ENCODE results near the gene UTS2B.

UTS2B gene, protein sequence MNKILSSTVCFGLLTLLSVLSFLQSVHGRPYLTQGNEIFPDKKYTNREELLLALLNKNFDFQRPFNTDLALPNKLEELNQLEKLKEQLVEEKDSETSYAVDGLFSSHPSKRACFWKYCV

DNA sequence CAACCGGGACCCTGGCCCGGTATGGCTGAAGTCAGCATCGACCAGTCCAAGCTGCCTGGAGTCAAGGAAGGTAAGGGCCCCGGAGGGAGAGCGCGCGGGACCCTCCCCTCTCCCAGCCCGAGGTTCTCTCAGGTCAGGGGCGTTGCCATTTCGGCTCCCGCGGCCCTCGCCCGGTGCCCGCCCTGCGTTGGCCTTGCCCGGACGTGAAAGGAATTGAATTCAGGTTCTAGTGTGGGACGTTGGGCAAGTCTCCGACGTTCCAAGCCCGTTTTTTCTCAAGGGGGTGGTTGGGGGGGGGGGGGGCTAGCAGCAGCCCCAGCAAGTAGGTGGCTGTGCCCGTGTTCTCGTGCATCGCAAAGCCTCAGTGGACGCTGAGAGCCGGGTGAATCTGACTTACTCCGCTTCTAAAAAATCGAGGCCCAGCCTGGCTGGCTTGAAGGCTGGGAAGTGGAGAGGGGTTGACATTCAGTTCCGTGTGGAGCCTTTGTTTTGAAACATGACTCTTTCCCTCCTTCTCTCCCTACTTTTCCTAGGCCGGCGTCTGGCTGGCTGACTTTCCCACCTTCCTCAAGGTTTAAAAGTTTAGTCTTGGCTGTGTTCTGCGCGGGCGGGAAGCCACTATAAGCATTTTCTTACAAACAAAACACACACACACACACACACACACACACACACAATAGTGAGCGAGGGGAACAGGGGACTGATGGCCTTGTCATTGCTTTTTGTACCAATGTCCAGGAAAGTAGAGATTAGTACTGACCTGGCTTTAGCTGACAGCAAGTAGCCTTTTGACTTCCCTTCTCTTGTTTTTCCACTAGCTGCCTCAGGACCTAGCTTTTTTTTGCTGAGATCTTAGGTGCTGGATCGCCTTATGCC lies at the start of gene UTS2B:
Gene UTS2B, minus strand, starts transcription at position 873 of the 876 bp plus-strand sequence. CDS start 48,337 bp downstream, outside the sequence.
- peak; percentile 65 for DNase-seq

DNA sequence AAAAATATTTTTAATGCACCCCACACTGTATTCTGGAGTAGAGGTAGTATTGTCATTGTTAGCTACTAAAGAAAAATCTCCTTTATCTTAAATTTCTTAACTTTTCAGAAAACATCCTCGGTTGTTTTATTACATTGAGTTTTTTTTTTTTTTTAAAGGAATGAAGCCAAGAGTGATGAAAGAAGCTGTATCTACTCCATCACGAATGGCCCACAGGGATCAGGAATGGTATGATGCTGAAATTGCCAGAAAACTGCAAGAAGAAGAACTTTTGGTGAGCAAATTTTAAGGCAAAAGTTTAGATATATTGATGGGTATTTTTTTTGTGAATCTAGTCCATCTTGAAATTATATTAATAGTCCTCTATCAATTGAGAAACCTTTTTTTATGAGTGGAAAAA lies 49.7 kb upstream of the UTS2B start:
- no peak for DNase-seq

DNA sequence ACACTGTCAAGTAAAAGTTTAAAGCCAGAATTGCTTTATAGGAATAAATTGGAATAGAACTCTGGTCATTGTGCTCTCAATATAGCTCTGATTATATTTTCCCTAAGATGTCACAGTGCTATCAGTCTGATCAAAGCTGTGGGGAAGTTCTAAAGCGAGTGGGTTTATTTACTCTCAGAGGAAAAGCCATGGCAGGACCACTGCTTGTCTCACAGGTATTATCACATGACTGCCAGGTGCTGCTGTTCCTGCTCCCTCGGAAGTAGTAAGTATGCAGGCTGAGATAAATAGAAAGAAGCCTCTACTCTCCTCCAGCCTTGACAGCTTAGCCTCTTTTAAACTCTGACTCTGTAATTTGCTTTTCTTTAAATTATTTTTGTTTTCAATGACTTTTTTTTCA lies 49.1 kb upstream of the UTS2B start:
- no peak for DNase-seq

DNA sequence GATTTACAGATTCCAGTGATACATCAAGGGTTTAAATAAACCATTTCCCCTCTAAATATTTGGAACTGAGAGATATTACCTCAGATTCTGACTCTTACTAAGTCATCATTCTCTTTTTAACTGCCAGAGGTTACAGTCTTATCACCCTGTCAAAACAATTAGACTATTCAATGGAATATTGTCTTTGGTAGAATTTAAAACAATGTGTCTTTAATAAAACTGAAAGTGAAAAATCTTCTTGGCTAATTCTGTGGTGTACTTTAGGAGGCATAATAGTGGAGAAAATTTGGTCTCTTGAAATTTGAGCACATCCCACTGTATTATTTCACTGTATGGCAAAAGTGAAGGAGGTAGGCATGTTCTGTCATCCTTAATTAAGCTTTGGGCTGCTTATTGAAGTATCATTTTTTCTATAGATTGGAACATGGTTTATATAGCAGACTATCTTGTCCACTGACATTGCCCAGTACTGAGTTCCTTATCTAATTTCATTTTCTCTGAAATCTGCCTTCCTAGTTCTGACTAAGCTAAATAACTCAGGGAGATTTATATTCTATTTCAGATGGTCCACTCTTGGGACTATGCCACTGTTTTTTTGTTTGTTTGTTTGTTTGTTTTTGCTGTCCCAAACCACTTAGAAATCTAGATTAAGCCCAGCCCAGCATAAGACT lies 48.0 kb upstream of the UTS2B start:
- DNase-seq: no peak

DNA sequence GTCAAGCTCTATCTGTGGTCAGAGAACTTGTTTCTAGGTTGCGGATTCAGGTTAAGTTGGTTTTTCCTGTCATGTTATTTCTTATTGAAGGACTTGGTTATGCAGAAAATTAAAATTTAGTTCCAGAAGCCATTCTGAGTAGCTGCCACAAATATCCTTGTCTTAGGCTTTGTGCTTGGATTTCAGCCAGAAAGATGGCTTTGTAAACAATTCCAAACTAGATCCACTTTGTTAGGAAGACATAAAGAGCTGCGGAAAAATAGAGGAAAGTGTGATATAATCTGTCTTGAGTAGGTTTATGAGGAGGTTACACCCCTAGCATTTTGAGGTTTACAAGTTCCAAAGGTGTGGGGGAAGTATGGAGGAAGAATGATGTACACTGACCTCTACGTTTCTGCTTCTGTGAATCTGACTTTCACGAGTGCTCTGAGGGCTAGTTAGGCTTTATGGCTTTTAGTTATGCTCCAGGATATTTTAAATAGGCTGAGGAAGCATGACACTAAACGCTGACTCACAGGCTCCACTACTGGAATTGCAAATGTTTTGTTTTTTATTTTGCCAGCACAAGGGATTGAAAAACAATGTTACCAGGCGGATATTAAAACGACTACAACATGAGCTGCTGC lies 46.3 kb upstream of the UTS2B start:
- DNase-seq: no peak

DNA sequence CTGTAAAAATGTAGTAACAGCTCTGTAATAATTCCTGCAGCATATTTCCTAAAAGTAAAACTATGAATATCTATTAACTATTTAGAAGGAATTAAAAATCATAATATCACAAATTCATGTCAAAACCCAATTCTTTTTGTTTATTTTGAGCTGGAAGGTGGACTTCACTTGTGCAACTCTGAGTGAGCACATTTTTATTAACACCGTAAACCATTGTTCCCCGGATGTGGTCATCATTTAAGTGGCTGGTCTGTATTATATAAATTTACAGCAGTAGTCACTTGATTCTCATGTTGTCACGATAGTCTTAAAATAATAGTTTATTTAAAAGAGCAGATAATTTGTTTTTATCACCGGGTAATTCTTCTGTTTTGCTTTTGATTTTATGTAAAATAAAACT lies 43.0 kb upstream of the UTS2B start:
- DNase-seq: no peak

DNA sequence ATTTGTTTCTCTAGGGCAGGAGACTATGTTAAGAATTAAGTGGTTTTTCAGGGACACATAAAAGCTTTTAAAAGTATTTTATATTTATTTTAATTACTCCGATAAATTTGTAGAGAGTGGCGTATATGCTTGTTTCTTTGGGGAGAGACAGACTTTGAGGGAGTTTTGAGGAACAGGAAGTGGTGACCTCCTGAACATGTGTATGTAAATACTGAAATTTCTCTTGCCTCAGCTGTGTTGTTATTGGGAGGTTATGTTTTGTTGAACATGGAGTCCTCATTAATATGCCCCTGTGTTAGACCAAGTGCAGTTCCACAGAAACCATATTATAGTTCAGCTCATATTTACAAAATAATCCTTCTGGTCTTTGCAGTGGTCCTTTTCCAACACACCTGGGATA lies 41.8 kb upstream of the UTS2B start:
- no peak for DNase-seq

DNA sequence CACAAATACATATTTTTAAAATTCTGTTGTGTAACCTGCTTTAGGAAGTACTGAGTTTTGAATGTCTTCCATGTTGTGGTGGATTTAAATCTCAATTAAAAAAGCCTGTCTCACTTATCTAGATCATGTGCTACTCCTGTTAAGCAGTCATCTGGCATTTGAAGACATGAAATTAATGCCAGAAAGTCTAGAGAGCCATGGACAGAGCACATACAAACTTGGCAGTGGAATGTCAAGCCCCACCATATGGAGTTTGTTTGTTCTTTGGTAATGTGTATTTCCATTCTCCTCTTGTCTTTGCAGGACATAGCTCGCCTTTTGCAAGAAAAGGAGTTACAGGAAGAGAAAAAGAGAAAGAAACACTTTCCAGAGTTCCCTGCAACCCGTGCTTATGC lies 39.3 kb upstream of the UTS2B start:
- no peak for DNase-seq

DNA sequence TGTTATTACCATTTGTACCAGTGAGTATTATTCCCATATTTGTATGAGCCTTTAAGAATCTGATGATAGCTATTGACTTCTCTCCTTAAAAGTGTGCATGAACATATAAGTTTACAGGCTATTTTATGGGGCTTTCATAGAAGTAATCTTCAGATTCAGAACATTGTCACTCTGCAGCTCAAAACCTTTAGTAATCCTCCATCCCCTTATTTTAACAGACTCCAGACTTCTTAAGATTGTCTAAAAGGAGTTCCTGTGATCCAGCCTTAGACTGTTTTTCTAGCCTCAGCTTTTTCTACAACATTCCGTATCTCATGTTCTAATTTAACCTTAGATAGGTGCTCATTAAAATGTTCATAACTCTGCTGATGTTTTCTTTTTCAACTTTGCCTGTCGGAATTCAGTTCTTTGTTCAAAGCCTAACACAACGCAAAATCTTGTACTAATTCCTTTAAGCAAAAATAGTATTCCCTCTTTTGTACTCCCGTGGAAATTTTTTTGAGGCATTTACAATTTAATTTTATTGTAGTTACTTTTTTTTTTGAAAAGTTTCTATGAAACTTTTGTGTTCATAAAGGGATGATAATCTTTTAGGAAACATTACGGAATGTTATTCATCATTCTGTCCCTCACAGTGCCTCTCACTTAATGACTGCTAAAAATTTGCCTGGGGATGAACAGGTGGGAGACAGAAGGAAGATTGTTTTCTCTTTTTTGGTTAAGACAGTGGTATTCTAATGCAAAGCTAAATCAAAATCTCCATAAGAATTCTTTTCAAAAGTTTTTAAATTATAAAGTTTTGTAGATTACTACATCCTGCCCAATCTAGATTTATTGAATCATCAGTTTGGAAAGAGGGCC lies 38.7 kb upstream of the UTS2B start:
- no peak for DNase-seq

DNA sequence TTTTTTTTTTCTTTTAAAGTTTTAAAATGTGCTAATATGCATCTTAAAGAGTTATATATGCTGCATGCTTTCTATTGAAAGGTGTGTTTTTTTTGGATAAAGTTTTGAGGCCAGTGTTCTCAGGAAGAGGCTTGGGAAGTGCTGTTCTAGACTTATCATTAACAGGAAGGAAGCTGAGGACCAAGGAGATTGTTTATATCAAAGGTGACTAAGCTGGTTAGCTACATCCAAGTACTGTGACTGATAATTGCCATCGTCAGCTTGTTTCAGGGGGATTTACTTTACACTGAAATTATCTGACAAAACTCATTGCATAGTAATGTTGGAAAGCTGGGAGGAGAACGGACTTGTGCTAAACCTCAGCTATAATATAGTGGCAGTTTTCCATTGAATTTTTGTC lies 36.3 kb upstream of the UTS2B start:
- no peak for DNase-seq

DNA sequence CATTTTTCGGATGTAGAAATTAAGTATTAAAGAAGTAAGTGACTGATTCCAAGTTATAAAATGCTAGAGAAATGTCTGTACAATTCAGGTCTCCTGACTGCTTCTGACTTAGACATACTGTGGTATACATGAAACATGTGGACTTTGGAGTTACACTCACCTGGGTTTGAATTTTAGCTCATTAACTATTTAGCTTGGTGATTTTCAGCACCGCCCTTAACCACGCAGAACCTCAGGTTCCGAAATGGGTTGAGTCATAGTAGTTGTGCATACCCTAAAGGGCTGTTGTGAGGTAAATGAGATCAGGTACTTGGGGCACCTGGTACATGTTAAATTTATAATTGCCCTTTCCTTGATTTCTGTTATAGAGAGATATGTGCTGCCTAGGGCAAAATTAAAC lies 32.9 kb upstream of the UTS2B start:
- DNase-seq: no peak

DNA sequence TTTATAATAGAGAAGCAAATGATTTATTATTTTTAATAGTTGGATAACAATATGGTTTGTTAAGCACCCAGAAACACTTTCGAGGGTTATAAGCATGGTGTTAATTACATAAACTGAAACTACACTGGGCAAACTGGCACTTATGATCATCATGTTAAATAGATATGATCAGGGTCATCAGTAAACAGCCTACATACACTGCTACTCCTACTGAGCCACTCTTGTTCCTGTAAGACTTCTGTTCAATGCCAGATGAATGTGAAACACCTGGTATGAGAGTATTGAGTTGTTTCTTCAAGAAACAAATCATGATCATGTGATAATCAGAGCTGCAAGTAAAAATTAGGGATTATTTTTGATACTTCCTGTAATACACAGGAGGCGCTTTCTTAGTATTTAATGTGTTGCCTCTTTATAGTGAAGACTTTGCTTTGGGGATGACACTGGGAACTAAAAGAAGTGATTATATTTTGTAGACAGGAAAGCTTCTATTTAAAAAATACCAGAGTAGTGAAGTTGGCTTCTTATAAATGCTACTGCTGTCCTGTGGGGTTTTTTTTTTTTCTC lies 32.3 kb upstream of the UTS2B start:
- DNase-seq: no peak

DNA sequence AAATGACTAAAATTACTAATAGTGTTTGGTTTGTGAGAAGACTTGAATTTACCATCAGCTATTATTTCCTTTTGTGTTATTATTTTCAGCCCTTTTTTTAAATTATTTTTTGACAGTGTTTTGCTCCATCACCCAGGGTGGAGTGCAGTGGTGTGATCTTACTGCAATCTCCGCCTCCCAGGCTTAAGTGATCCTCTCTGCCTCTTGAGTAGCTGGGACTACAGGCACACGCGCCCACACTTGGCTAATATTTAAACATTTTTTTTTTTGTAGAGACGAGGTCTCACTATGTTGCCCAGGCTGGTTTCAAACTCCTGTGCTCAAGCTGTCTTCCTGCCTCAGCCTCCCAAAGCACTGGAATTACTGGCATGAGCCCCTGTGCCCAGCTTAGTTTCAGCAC lies 31.7 kb upstream of the UTS2B start:
- no peak for DNase-seq

DNA sequence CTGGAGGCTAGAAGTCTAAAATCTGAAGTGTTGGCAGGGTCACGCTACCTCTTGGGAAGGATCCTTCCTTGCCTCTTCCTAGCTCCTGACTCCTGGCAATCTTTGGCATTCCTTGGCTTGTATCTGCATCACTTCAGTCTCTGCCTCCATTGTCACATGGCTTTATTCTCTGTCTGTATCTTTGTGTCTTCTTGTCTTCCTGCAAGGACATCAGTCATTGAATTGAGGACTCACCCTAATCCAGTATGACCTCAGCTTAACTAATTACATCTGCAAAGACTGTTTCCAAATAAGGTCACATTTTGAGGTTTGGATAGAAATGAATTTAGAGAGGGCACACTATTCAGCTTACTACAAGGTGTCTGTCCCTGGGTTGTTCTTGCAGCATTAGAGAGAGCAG lies 31.1 kb upstream of the UTS2B start:
- DNase-seq: no peak

DNA sequence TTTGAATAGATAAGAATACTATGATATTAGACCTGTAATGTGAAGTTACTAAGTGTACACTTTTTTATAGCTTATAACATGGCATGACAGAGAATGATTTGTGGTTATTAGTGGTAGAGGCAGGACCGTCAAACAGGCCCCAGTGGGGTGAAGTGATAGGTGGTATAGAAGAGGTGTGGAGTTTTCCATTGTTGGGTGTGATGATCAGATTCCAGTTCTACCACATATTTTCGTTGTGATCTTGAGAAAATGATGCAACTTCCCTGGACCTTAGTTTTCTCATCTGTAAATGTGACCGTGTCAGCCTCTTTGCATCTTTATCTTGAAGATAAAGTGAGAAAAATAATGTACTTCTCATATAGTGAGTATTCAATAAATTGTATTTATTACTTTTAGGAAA lies 30.3 kb upstream of the UTS2B start:
- DNase-seq: no peak

DNA sequence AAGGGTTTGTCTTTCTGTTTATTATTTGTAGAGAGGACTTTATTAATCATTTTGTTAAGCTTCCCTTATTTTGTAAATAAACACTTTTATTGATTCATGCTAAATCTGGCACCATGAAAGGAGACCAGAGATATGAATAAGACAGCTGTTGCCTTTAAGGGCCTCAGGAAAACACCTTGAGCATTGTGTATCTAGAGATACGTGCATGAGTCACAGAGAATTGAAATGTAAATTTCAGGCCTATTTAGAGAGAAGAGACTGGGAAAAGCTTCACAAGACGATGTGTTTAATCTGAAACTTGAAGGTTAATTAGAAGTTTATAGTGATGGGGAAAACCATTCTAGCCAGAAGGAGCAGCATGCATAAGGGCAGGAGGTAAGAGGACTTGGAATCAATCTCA lies 28.6 kb upstream of the UTS2B start:
- no peak for DNase-seq

DNA sequence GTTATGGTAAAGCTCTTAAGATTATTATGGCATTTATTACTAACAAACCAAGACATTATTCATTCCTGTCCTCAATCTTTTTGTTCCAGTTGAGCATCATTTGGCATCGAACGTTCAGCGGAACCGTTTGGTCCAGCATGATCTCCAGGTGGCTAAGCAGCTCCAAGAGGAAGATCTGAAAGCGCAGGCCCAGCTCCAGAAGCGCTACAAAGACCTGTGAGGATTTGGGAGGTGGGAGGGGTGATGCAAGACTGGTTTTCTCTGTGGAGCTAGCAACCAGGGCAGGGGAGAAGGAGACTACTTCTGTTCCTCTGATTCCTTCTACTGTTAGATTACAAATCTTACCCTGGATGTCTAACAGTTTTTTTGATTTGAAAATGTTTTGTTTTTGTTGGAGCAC lies 27.6 kb upstream of the UTS2B start:
- no peak for DNase-seq

DNA sequence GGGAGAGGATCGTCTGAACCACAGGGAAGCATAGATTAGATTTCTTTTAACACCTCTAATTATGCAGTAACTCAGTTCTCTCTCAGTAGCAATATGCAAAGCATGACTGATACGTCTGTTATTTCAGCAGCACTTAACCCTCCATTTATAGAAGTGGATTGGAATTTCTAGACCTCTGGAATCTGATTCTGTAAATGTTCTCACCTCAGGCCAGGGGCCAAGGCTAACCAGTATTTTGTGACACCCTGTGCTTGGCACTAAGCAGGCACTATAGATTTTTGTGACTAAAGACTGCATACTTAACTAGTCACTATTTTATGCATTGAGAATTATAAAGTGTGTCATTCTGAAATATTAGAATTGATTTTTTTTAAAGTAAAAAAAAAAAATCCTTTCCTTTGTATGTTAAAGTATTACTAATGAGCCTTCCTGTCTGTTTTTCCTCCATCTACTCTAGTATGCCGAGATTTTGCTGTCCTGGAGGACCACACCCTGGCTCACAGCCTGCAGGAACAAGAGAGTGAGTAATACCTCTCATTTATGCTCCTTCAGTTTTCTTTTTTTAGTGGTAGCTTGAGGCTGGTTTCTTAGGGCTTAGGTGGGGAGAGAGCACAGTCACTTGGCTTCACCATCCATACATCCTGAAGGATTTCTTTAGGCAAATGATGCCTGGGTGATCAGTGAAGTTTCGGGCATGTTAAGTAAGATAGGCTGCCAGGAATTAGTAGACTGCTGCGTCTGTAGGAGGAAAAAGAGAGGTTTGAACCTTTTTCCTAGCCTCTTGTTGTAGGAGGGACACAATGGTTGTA lies 26.5 kb upstream of the UTS2B start:
- no peak for DNase-seq

DNA sequence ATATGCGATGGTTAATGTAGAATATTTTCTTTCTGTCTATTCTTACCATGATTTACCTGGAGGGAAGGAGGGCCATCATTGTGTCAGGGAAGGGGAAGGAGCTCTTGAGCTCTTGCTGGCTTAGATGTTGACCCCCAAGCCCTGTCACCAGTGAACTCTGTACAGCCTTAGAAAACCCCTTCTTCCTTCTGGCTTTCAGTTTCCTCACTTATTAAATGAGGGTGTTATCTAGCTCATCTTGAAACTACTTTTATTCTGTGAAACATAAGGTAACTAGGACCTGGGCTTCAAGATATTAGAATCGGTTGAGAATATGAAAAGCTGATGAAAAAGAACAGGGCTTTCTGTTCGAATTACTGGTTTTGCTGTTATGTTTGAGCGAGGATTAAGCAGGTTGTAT lies 25.1 kb upstream of the UTS2B start:
- DNase-seq: no peak

DNA sequence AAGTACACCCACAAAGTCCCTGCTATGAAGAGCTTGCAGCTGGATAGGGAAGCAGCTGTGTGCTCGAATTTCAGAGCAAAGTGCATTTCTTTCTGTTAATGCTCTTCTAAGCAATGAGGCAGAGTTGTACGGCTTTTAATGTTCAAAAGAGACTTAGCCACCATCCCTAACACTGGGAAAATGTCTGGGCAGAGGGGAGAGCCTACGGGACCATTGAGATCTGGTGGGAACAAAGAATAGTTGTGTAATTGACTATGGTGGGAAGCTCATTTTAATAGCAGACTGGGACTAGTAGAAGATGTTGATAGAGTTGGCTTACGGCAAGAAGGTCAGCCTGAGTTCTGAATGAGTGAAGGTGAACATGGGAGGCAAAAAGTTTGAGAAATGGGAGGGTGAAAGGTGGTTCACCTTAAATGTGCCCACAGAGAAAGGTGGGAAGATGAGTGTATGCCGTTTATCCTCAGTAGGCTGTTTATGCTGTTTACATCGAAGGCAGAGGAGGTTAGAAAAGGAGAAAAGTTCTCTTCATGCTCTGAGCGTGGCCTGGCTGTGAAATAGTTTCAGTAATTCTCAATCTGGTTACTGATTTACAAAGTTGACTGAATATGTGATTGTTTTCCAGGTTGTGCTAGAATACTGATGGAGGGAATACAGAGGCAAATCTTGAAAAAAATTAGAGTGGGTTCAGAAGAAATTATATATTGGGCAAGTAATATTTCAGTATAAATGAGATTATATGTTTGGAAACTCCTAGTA lies 22.9 kb upstream of the UTS2B start:
- no peak for DNase-seq

DNA sequence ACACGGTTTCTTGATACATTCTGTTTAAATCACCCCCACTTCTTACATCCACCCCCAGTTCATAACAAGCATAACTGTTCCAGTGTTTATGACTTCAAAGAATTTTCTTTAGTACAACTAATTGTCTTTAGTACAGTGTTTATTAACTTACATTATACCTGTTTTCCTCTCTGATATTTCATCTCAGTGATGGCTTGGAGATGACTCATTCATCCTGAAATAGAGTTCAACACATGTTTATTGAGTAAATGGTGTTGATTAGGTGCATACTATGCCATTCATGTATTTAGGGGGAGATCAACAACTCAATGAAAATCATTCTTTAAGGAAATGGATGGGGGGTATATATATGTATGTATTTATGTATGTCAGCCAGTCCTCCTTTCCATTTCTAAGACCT lies 21.7 kb upstream of the UTS2B start:
- DNase-seq: no peak

Data from activated effector memory CD4-positive, alpha-beta T cell treated with anti-CD3 and anti-CD28 coated beads, Interleukin-2, amount 50 U/mL, for 16 hours (primary cell).